Stomach smooth muscle (tissue), 2 donors: ENCODE results near the gene ASB6.
A peak's percentile ranks its signal among the peaks of the same experiment; 100 is the strongest.

ENCODE experiments used
- H3K27ac ChIP-seq: one replicate; pipeline ENCODE4 v1.7.0; 2013; ENCODE audit warnings: mild to moderate bottlenecking, low read length, inconsistent platforms
- H3K27me3 ChIP-seq, 2 donors: one replicate each; pipeline ENCODE4 v1.7.0; 2013; ENCODE audit warnings: low read length in 2 of 2; ENCODE audit not compliant: insufficient read depth in 2 of 2, control insufficient read depth in 1 of 2
- H3K36me3 ChIP-seq, 2 donors: one replicate each; pipeline ENCODE4 v1.7.0; 2013; ENCODE audit warnings: low read length in 2 of 2; ENCODE audit not compliant: control insufficient read depth in 2 of 2, insufficient read depth in 2 of 2
- H3K4me1 ChIP-seq: one replicate; pipeline ENCODE4 v1.7.0; 2013; ENCODE audit warnings: low read length; ENCODE audit not compliant: control insufficient read depth, insufficient read depth
- H3K4me3 ChIP-seq, 2 donors: one replicate each; pipeline ENCODE4 v1.7.0; 2013; ENCODE audit warnings: low read length in 2 of 2
- H3K9ac ChIP-seq, 2 donors: one replicate each; pipeline ENCODE4 v1.7.0; 2013; ENCODE audit warnings: low read length in 2 of 2, mild to moderate bottlenecking in 1 of 2
- H3K9me3 ChIP-seq, 2 donors: one replicate each; pipeline ENCODE4 v1.7.0; 2013; ENCODE audit warnings: low read length in 2 of 2; ENCODE audit not compliant: control insufficient read depth in 2 of 2
- donor health status: healthy.
- donor health status: Pancreatic carcinoma.

ASB6 gene

GRCh38 chr9:129607027-129607387 is 34.9 kb downstream of the ASB6 start:
- Histone ChIP-seq H3K9ac (no peak overlapping the region), H3K4me1 (peaks cover 42% of the 10 kb centered on the region), H3K27ac (peak overlapping the region; percentile 69), H3K4me3 (peak overlapping the region in 1 of 2 donors; percentile 29), H3K9me3 (no peaks in the 10 kb centered on the region), H3K27me3 (no peaks in the 10 kb centered on the region), H3K36me3 (no peaks in the 10 kb centered on the region)

- Histone ChIP-seq H3K36me3 (no peaks in the 10 kb centered on the region), H3K4me1 (peaks cover 40% of the 10 kb centered on the region), H3K4me3 (no peak overlapping the region), H3K9me3 (no peaks in the 10 kb centered on the region), H3K9ac (no peak overlapping the region), H3K27ac (peak overlapping the region; percentile 69), H3K27me3 (no peaks in the 10 kb centered on the region)
Measured at GRCh38 chr9:129606161-129607026, 35.6 kb downstream of the ASB6 start.

GRCh38 chr9:129604766-129605163 is 37.2 kb downstream of the ASB6 start:
- Histone ChIP-seq H3K27ac (no peak overlapping the region), H3K4me1 (peaks cover 26% of the 10 kb centered on the region), H3K27me3 (no peaks in the 10 kb centered on the region), H3K36me3 (no peaks in the 10 kb centered on the region), H3K4me3 (no peak overlapping the region), H3K9ac (no peak overlapping the region), H3K9me3 (no peaks in the 10 kb centered on the region)

GRCh38 chr9:129604056-129604765 is 37.7 kb downstream of the ASB6 start:
- H3K4me1 ChIP-seq, result peaks cover 23% of the 10 kb centered on the region
- no peak overlapping the region for H3K27ac ChIP-seq
- H3K9me3 ChIP-seq, result no peaks in the 10 kb centered on the region
- H3K27me3 ChIP-seq, result no peaks in the 10 kb centered on the region
- H3K36me3 ChIP-seq, result no peaks in the 10 kb centered on the region
- H3K9ac ChIP-seq, result no peak overlapping the region
- H3K4me3 ChIP-seq, result no peak overlapping the region

- Histone ChIP-seq H3K27ac (no peak overlapping the region), H3K9me3 (no peaks in the 10 kb centered on the region)
Measured at GRCh38 chr9:129602598-129603415, 39.1 kb downstream of the ASB6 start.

GRCh38 chr9:129601082-129601674 is 40.8 kb downstream of the ASB6 start:
- Histone ChIP-seq H3K27ac (no peak overlapping the region), H3K9me3 (no peaks in the 10 kb centered on the region), H3K27me3 (no peaks in the 10 kb centered on the region), H3K9ac (no peak overlapping the region), H3K4me3 (no peak overlapping the region), H3K36me3 (no peaks in the 10 kb centered on the region), H3K4me1 (peaks cover 14% of the 10 kb centered on the region)

More at GRCh38 chr9:129602598-129603415, 39.1 kb downstream of the ASB6 start:
- no peaks in the 10 kb centered on the region for H3K36me3 ChIP-seq
- no peak overlapping the region for H3K9ac ChIP-seq
- H3K4me1 ChIP-seq, result peaks cover 16% of the 10 kb centered on the region
- H3K27me3 ChIP-seq, result no peaks in the 10 kb centered on the region
- no peak overlapping the region for H3K4me3 ChIP-seq

- Histone ChIP-seq H3K27ac (peak overlapping the region; percentile 46), H3K4me3 (peak overlapping the region; percentile 49 to 71)
Measured at GRCh38 chr9:129598089-129598596, 43.8 kb downstream of the ASB6 start.

GRCh38 chr9:129597355-129598088 is 44.4 kb downstream of the ASB6 start:
- Histone ChIP-seq H3K4me3 (peak overlapping the region; percentile 49 to 71), H3K4me1 (peaks cover 14% of the 10 kb centered on the region), H3K27me3 (no peaks in the 10 kb centered on the region), H3K27ac (peak overlapping the region; percentile 69), H3K9me3 (no peaks in the 10 kb centered on the region), H3K36me3 (no peaks in the 10 kb centered on the region), H3K9ac (peak overlapping the region; percentile 69 to 73)

More at GRCh38 chr9:129598089-129598596, 43.8 kb downstream of the ASB6 start:
- Histone ChIP-seq H3K36me3 (no peaks in the 10 kb centered on the region), H3K9ac (peak overlapping the region; percentile 69 to 73), H3K9me3 (no peaks in the 10 kb centered on the region), H3K4me1 (peaks cover 14% of the 10 kb centered on the region), H3K27me3 (no peaks in the 10 kb centered on the region)

GRCh38 chr9:129596541-129597331 is 45.2 kb downstream of the ASB6 start:
- peaks cover 14% of the 10 kb centered on the region for H3K4me1 ChIP-seq

More at GRCh38 chr9:129596541-129597331, 45.2 kb downstream of the ASB6 start:
- no peaks in the 10 kb centered on the region for H3K9me3 ChIP-seq
- peak overlapping the region; percentile 52 to 71 for H3K4me3 ChIP-seq
- peak overlapping the region; percentile 69 for H3K27ac ChIP-seq
- no peaks in the 10 kb centered on the region for H3K27me3 ChIP-seq
- H3K9ac ChIP-seq, result peak overlapping the region; percentile 69 to 72
- H3K36me3 ChIP-seq, result no peaks in the 10 kb centered on the region
